NCI-H748 treated with DMSO at 0.1 percent for 48 hours (cell line): Measurements from ENCODE around the gene ERGIC1.

Source experiments
- DNase-seq: peaks from one replicate; lab custom pipeline; 2025; lab: John Stamatoyannopoulos, UW

Gene ERGIC1

DNA sequence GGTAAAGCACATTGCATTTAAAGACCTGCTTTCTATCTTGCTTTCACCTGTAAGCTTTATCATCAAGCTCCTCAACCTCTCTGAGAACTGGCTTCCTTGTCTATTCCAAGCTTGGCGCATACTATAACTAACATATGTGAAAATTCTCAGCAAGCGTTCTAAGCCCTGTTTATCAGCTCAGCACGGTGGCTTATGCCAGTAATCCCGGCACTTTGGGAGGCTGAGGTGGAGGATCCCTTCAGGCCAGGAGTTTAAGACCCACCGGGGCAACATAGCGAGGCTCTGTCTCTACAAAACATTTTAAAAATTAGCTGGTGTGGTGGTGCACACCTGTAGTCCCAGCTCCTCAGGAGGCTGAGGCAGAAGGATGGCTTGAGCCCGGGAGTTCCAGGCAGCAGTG is 147.9 kb downstream of the ERGIC1 start:
- DNase-seq = no peak

GRCh38 chr5:172983542-172984243 is 149.6 kb downstream of the ERGIC1 start, which contains the start of gene ATP6V0E1:
ATP6V0E1 (plus strand) TSS chr5:172983771; CDS start chr5:172983861, 90 bp downstream.
- peak; percentile 75 for DNase-seq

GRCh38 chr5:172984244-172984953 is 150.3 kb downstream of the ERGIC1 start:
- DNase-seq = peak; percentile 56

DNA sequence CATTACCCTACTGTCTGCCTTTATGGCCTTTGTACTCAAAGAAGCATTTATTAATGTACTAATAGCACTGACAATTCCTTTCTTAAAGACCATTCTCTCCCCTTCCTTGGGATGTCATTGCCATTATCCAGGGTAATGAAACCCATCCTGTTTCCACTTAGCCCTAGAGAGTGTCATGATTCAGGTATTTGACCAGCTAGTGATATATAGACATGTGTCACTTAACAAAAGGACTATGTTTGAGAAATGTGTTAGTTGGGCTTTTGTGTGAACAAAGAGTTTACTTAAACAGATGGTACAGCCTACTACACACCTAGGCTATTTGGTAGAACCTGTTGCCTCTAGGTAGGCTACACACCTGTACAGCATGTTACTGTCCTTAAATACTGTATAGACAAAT is 151.5 kb downstream of the ERGIC1 start:
- peak; percentile 2 for DNase-seq

GRCh38 chr5:172988276-172988675 is 154.2 kb downstream of the ERGIC1 start:
- DNase-seq = no peak

GRCh38 chr5:172990776-172991175 is 156.7 kb downstream of the ERGIC1 start:
- DNase-seq = no peak

GRCh38 chr5:172994405-172994804 is 160.4 kb downstream of the ERGIC1 start:
- DNase-seq = no peak

DNA sequence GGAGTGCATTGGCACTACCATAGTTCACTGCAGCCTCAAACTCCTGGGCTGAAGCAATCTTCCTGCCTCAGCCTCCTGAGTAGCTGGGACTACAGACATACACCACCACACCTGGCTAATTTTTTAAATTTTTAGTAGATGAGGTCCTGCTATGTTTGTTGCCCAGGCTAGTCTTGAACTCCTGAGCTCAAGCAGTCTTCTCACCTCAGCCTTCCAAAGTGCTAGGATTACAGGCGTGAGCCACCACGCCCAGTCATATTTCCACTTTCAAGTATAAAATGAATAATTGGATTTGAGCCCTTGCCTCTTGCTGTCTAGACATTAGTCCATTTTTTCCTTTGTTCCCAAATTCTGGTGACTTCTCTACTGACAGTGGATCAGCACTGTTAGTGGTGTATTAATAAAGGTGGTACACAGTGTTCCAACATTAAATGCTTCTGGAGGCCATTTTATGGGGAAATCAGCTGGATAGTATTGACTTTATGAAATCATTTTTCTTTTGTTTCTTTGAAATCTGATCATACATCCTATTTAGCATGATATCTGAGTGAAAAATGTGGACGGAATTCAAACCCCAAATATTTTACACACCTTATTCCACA is 165.4 kb downstream of the ERGIC1 start:
- no peak for DNase-seq

GRCh38 chr5:172999974-173000373 is 165.9 kb downstream of the ERGIC1 start:
- DNase-seq = no peak

GRCh38 chr5:173001229-173001841 is 167.3 kb downstream of the ERGIC1 start:
- DNase-seq = no peak
